ENCODE measurements around the gene HIRA.
"Not testable (repeated sequence)": the region's sequence is repeated elsewhere in the genome, so short reads cannot be mapped to it uniquely, and the experiment has no call there.

HIRA gene

GRCh38 chr22:19350947-19351346 lies 80.6 kb downstream of the HIRA start:
- no peak for DNase-seq

- no peak for DNase-seq
These were observed 81.1 kb downstream of the HIRA start for GRCh38 chr22:19350476-19350859.

- DNase-seq = no peak
These were observed 81.6 kb downstream of the HIRA start for GRCh38 chr22:19349778-19350475.

- DNase-seq = no peak
These were observed 84.8 kb downstream of the HIRA start for GRCh38 chr22:19346677-19347265.

- no peak for DNase-seq
These were observed 87.1 kb downstream of the HIRA start for GRCh38 chr22:19344420-19344819.

- DNase-seq = no peak
These were observed 88.1 kb downstream of the HIRA start for GRCh38 chr22:19343470-19343869.

GRCh38 chr22:19341500-19341899 lies 90.0 kb downstream of the HIRA start:
- no peak for DNase-seq

GRCh38 chr22:19337137-19337536 lies 94.4 kb downstream of the HIRA start:
- no peak for DNase-seq

GRCh38 chr22:19336133-19337075 lies 95.1 kb downstream of the HIRA start:
- no peak for DNase-seq

- no peak for DNase-seq
These were observed 99.6 kb downstream of the HIRA start for GRCh38 chr22:19331975-19332374.

GRCh38 chr22:19331474-19331873 lies 100.1 kb downstream of the HIRA start:
- no peak for DNase-seq

- DNase-seq = no peak
These were observed 100.6 kb downstream of the HIRA start for GRCh38 chr22:19330865-19331418.

GRCh38 chr22:19330205-19330604 lies 101.3 kb downstream of the HIRA start:
- DNase-seq = not testable (repeated sequence)

- no peak for DNase-seq
These were observed 102.1 kb downstream of the HIRA start for GRCh38 chr22:19329454-19329853.

- DNase-seq = no peak
These were observed 106.1 kb downstream of the HIRA start for GRCh38 chr22:19325296-19325948.

GRCh38 chr22:19323420-19323819 lies 108.1 kb downstream of the HIRA start:
- DNase-seq = not testable (repeated sequence)

- DNase-seq = no peak
These were observed 109.8 kb downstream of the HIRA start for GRCh38 chr22:19321757-19322156.

- not testable (repeated sequence) for DNase-seq
These were observed 111.4 kb downstream of the HIRA start for GRCh38 chr22:19320136-19320535.

- DNase-seq = no peak
These were observed 112.3 kb downstream of the HIRA start for GRCh38 chr22:19319281-19319680.

- DNase-seq = no peak
These were observed 113.7 kb downstream of the HIRA start for GRCh38 chr22:19317865-19318264.

GRCh38 chr22:19307872-19308271 lies 123.7 kb downstream of the HIRA start:
- no peak for DNase-seq

- not testable (repeated sequence) for DNase-seq
These were observed 125.0 kb downstream of the HIRA start for GRCh38 chr22:19306535-19306934.

GRCh38 chr22:19304547-19304946 lies 127.0 kb downstream of the HIRA start:
- no peak for DNase-seq

Data from NCI-H82 (cell line).